GM19395 (cell line): ENCODE measurements around the gene F12.
A peak's percentile ranks its signal among the peaks of the same experiment; 100 is the strongest.
"Not testable (repeated sequence)": the region's sequence is repeated elsewhere in the genome, so short reads cannot be mapped to it uniquely, and the experiment has no call there.

Experiments used
- ATAC-seq: cut with Tn5 transposase; IDR thresholded peaks from one replicate; pipeline ENCODE4 v1.9.1; 2021; ENCODE audit warnings: mild to moderate bottlenecking, moderate library complexity; ENCODE audit not compliant: unreplicated experiment

F12 gene

DNA sequence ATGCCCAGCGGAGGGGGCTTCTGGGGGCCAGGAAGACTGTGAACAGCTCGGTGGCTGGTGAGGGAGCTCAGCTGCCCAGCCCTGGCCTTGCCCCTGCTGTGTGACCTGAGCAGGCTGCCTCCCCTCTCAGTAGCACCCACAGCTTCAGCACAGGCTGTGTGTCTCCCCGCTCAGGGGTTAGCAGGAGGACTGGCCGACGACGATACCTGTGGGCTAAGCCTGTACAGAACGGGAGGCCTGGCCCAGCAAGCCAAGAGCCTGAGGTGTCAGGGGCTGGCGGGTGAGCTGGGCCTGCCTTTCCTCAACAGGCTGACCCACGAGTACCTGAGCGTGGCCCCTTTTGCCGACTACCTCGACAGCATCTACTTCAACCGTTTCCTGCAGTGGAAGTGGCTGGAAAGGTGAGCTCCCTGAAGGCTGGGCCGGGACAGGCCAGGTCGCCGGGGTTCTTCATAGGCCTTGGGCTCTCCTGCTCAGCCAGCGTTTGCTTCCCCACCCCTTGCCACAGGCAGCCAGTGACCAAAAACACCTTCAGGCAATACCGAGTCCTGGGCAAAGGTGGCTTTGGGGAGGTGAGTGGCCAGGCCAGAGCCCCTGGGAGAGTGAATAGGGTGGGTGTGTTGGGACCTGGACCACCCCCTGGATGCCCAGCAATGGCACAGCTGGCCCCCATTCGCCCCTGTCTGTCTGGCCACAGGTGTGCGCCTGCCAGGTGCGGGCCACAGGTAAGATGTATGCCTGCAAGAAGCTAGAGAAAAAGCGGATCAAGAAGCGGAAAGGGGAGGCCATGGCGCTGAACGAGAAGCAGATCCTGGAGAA lies 23.7 kb upstream of the F12 start:
- ATAC-seq: no peak

DNA sequence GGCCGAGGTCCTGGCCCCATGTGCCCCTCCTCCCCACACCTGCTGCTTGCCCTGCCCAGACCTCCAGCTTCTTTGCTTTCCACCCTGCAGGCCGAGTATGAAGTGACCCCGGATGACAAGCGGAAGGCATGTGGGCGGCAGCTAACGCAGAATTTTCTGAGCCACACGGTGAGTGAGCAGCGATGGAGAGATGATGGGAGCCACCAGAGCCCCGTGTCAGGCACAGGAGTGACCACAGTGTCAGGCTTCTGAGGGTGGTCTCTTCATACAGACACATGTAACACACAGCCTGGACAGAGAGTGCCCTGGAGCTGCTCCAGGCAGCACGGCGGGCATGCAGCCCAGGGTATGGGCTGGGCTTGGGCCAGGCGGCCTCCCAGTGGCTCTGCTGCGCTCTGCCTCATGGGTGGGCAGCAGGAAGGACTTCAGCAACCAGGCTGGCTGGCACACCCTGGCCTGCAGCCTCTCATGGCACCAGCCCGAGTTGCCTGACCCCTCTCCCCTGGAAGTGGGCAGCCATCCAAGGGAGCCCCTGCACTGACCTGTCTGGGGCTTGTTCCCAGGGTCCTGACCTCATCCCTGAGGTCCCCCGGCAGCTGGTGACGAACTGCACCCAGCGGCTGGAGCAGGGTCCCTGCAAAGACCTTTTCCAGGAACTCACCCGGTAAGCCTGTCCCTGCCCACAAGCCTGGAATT lies 22.9 kb upstream of the F12 start:
- no peak for ATAC-seq

- ATAC-seq: peak; percentile 50
Measured at GRCh38 chr5:177431317-177432142, 22.2 kb upstream of the F12 start.

GRCh38 chr5:177430972-177431316 lies 21.6 kb upstream of the F12 start:
- no peak for ATAC-seq

GRCh38 chr5:177430140-177430951 lies 21.0 kb upstream of the F12 start:
- ATAC-seq: no peak

- ATAC-seq: no peak
Measured at GRCh38 chr5:177429248-177430040, 20.1 kb upstream of the F12 start.

DNA sequence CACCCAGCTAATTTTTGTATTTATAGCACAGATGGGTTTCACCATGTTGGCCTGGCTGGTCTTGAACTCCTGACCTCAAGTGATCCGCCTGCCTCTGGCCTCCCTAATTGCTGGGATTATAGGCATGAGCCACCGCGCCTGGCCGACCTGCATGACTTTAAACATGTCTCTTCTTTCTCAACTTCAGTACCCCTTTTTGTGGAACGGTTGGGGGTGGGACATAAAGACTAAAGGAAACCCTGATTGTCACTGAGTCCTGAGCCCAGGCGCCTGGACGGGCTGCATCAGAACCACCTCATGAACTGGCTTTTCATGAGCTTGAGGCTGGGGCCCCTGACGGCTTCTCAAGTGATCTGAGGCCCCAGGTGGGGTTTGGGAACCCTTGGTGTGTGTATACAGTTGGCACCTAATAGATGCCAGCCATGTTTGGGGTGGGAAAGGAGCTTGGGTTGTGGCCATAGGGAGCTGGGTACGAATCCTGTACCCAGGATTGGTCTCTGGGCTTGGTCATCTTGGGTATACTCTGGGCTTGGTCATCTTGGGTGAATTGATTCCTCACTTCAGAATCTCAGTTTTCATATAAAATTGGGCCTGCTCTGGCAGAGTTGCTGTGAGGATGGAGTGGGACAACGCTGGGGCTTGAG lies 19.3 kb upstream of the F12 start:
- no peak for ATAC-seq

GRCh38 chr5:177427919-177428573 lies 18.7 kb upstream of the F12 start:
- no peak for ATAC-seq

- ATAC-seq: no peak
Measured at GRCh38 chr5:177427211-177427822, 18.0 kb upstream of the F12 start.

GRCh38 chr5:177426566-177427210 lies 17.3 kb upstream of the F12 start, which contains the start of gene GRK6:
Gene GRK6 (plus strand): TSS chr5:177426676. CDS start chr5:177426846, 170 bp downstream.
- ATAC-seq: no peak

DNA sequence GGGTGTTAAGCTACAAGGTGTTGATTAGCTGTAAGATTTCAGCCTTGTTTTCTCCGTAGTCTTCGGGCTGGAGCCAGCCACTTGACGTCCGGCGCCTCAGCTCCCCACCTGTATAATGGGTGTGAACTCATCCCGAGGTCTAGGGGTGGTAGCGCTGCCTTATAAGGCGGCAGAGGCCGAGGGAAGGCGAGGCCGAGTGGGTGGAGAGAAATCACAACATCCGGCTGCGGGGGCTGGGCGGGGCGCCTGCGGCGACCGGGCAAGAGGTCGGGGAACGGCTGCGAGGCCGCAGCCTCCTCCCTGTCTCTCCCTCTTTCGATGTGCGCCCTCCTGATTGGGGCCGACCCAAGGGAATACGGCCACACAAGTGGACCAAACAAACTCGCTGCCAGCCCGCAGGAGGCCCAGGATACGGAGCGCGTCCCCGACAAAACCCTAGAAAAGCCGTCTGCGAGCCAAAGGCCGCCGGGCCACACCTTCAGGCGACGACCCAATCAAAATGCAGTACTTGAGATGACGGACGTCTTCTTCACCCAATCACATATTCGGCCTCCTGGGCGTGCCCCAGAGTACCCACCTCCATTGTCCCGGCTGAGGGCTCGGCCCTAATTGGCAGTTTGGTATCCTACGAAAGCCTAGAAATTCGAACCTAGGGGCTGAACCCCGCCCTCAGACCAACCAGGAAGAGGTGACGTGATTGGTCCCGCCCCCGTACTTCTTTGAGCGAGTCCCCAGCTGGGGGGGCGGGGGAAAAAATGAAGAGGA lies 16.6 kb upstream of the F12 start:
- peak; percentile 80 for ATAC-seq

DNA sequence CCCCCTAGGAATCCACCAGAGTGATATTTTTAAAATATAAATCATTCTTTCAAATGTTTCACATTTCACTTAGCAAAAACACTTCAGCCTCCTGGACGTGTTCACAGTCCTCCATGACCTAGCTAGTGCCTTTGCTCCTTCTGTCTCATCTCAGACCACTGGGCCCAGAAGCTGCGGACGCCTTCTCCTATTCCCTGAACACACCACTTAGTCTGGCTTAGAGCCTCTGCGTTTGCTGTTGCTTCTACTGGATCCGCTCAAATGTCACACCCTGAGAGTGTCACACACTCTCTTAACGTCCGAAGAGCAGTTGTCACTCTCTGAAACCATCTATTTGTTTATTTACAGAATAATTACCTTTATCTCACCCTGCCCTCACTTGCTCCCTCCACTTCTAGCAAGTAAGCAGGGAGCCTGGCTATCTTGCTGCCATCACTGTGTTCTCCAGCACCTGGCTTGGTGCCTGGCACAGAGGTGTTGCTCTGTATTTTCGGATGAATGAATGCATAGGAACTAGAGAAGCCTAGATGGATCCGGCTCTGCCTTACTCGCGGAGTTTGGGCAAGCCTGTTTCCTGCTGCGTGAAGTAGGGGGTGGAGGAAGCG lies 15.9 kb upstream of the F12 start:
- ATAC-seq: no peak

DNA sequence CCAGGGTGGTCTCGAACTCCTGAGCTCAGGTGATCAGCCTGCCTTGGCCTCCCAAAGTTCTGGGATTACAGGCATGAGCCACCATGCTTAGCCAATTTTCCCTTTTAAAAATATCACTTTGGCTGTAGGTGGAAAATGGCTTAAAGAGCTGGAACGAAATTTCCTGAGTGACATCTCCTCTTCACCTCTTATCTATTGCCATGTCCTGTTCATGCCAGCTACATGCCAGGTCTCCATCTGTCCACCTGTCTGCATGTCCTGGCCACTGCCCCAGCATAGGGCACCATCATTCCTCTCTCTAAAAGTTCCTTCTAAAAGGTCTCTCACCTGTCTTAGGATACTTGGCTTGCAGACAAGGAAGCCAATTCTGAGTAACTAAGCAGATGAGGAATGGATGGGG lies 14.3 kb upstream of the F12 start:
- no peak for ATAC-seq

DNA sequence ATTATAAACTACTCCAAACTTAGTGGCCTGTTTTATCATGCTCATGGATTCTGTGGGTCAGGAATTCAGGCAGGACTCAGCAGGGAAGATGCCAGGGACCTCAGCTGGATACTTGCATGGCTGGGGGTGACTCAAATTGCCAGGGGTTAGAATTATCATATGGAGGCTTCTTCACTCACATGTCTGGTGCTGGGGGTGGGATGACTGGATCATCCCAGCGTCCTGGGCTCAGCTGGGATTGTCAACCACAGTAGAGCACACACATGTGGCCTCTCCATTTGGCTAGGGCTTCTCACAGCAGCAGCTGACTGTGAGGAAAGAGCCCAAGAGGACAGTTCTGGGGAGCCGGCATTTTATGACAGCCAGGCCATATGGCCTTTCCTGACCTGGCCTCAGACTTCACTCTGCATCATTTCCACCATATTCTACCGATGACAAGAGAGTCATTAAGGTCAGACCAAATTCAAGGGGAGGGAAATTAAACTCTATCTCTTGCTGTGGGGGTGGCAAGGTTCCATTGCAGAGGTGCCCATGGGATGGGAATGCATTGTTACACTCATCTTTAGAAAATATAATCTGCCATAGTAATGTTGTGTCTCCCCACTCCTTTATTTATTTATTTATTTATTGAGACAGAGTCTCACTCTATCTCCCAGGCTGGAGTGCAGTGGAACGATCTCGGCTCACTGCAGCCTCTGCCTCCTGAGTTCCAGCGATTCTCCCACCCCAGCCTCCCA lies 11.9 kb upstream of the F12 start:
- ATAC-seq: no peak

DNA sequence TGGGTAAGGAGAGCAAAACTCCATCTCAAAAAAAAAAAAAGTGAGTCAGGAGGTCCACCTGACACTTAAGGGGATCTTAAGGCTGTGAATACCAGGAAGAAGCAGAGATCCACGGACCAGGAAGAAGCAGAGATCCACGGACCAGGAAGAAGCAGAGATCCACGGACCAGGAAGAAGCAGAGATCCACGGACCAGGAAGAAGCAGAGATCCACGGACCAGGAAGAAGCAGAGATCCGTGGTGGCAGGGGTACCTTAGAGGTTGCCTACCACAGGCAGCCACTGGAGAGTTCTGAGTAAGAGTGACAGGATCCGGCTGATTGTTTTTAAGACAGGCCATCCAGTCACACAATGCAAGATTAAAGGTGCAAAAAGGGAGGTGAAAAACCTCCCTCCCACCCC lies 11.1 kb upstream of the F12 start:
- not testable (repeated sequence) for ATAC-seq

- no peak for ATAC-seq
Measured at GRCh38 chr5:177419046-177419445, 9.7 kb upstream of the F12 start.
